ENCODE results near the gene AVEN. TPM values are rescaled to one million over a fixed set of nuclear protein-coding genes. Genes with fewer than 3 reads are reported as not detected.
"Not testable (repeated sequence)": the region's sequence is repeated elsewhere in the genome, so short reads cannot be mapped to it uniquely, and the experiment has no call there.

The AVEN gene
- total and polyA plus RNA-seq, 2 experiments from 2014 or later, result 10.7 to 31.7 TPM

GRCh38 chr15:34011481-34011880 lies 27.5 kb downstream of the AVEN start:
- Histone ChIP-seq H3K27ac (peak overlapping the region; percentile 15), H3K9me3 (ENCODE audit: low read depth) (no peaks in the 10 kb centered on the region), H3K4me1 (ENCODE audit: low read depth) (peaks cover 10% of the 10 kb centered on the region), H3K4me3 (no peak overlapping the region), H3K36me3 (no peaks in the 10 kb centered on the region), H3K27me3 (no peaks in the 10 kb centered on the region)
- TF ChIP-seq CTCF (IDR thresholded peaks at IDR 0.05; ENCODE audit: low read depth, low read length), result no peak
- no peak for DNase-seq (ENCODE audit: low read depth in 1 of 2, low spot score in 1 of 2)

- Histone ChIP-seq H3K27ac (no peak overlapping the region), H3K36me3 (no peaks in the 10 kb centered on the region), H3K4me3 (no peak overlapping the region), H3K9me3 (ENCODE audit: low read depth) (no peaks in the 10 kb centered on the region), H3K4me1 (ENCODE audit: low read depth) (peaks cover 10% of the 10 kb centered on the region), H3K27me3 (no peaks in the 10 kb centered on the region)
- no peak for DNase-seq (ENCODE audit: low read depth in 1 of 2, low spot score in 1 of 2)
- no peak for TF ChIP-seq CTCF (IDR thresholded peaks at IDR 0.05; ENCODE audit: low read depth, low read length)
Measured at GRCh38 chr15:34010921-34011320, 28.1 kb downstream of the AVEN start.

GRCh38 chr15:34009656-34010055 lies 29.3 kb downstream of the AVEN start:
- no peaks in the 10 kb centered on the region for H3K36me3 ChIP-seq
- no peak overlapping the region for H3K4me3 ChIP-seq
- no peak for TF ChIP-seq CTCF (IDR thresholded peaks at IDR 0.05; ENCODE audit: low read depth, low read length)
- no peaks in the 10 kb centered on the region for H3K9me3 ChIP-seq (ENCODE audit: low read depth)
- H3K4me1 ChIP-seq (ENCODE audit: low read depth), result peaks cover 10% of the 10 kb centered on the region
- no peaks in the 10 kb centered on the region for H3K27me3 ChIP-seq
- DNase-seq (ENCODE audit: low read depth in 1 of 2, low spot score in 1 of 2), result no peak
- H3K27ac ChIP-seq, result no peak overlapping the region

GRCh38 chr15:34006381-34006780 lies 32.6 kb downstream of the AVEN start:
- no peak for DNase-seq (ENCODE audit: low read depth in 1 of 2, low spot score in 1 of 2)
- no peak for TF ChIP-seq CTCF (IDR thresholded peaks at IDR 0.05; ENCODE audit: low read depth, low read length)
- H3K9me3 ChIP-seq (ENCODE audit: low read depth), result no peaks in the 10 kb centered on the region
- H3K4me3 ChIP-seq, result no peak overlapping the region
- H3K36me3 ChIP-seq, result no peaks in the 10 kb centered on the region
- H3K4me1 ChIP-seq (ENCODE audit: low read depth), result peaks cover 12% of the 10 kb centered on the region
- H3K27me3 ChIP-seq, result no peaks in the 10 kb centered on the region
- no peak overlapping the region for H3K27ac ChIP-seq

GRCh38 chr15:34001536-34001935 lies 37.5 kb downstream of the AVEN start:
- DNase-seq (ENCODE audit: low read depth in 1 of 2, low spot score in 1 of 2), result no peak
- no peak overlapping the region for H3K27ac ChIP-seq
- no peaks in the 10 kb centered on the region for H3K36me3 ChIP-seq
- peaks cover 12% of the 10 kb centered on the region for H3K4me1 ChIP-seq (ENCODE audit: low read depth)
- H3K9me3 ChIP-seq (ENCODE audit: low read depth), result no peaks in the 10 kb centered on the region
- H3K4me3 ChIP-seq, result no peak overlapping the region
- TF ChIP-seq CTCF (IDR thresholded peaks at IDR 0.05; ENCODE audit: low read depth, low read length), result no peak
- H3K27me3 ChIP-seq, result no peaks in the 10 kb centered on the region

- H3K27me3 ChIP-seq; H3K4me1 ChIP-seq (ENCODE audit: low read depth); DNase-seq (ENCODE audit: low read depth in 1 of 2, low spot score in 1 of 2); H3K9me3 ChIP-seq (ENCODE audit: low read depth); H3K27ac ChIP-seq; H3K4me3 ChIP-seq; H3K36me3 ChIP-seq: not testable (repeated sequence)
Measured at GRCh38 chr15:33995666-33996065, 43.3 kb downstream of the AVEN start.
